Measurements from ENCODE around the gene METAP2.

DNA sequence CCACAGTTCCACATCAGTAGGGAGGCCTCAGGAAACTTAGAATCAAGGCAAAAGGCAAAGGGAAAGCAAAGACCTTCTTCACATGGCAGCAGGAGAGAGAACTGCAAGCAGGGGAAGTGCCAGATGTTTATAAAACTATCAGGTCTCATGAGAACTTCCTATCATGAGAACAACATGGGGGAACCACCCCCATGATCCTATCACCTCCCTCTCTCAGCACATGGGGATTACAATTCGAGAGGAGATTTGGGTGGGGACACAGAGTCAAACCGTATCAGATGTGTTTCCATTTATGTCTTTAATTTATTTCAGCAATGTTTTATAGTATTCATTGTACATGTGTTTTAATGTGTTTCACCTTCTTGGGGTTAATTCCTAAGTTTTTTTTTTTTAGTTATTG lies 25.8 kb downstream of the METAP2 start:
- no peak for TF ChIP-seq EZH2 (IDR thresholded peaks at IDR 0.05; ENCODE audit: borderline replicate concordance, low read depth, low read length, severe bottlenecking)
- TF ChIP-seq GATA2 (IDR thresholded peaks at IDR 0.05; ENCODE audit: insufficient read depth, insufficient read length, low read depth, low read length), result no peak
- TF ChIP-seq FOS (IDR thresholded peaks at IDR 0.05; ENCODE audit: borderline replicate concordance, insufficient read depth, low read length), result no peak
- TF ChIP-seq, protein P1, sequence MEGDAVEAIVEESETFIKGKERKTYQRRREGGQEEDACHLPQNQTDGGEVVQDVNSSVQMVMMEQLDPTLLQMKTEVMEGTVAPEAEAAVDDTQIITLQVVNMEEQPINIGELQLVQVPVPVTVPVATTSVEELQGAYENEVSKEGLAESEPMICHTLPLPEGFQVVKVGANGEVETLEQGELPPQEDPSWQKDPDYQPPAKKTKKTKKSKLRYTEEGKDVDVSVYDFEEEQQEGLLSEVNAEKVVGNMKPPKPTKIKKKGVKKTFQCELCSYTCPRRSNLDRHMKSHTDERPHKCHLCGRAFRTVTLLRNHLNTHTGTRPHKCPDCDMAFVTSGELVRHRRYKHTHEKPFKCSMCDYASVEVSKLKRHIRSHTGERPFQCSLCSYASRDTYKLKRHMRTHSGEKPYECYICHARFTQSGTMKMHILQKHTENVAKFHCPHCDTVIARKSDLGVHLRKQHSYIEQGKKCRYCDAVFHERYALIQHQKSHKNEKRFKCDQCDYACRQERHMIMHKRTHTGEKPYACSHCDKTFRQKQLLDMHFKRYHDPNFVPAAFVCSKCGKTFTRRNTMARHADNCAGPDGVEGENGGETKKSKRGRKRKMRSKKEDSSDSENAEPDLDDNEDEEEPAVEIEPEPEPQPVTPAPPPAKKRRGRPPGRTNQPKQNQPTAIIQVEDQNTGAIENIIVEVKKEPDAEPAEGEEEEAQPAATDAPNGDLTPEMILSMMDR (IDR thresholded peaks at IDR 0.05; ENCODE audit: extremely low read depth in 1 of 2, insufficient read depth in 1 of 2, low read depth in 1 of 2, low read length in 2 of 2), result no peak

Data from endothelial cell of umbilical vein (primary cell).